ENCODE data around the gene ZBED1. TPM values are rescaled to one million over a fixed set of nuclear protein-coding genes. Genes with fewer than 3 reads are reported as not detected.

Gene ZBED1
- total and polyA plus RNA-seq, 9 of the 15 experiments (the other 6 are each of a cell fraction or from before 2014, with no cell fraction given), result 0.61 to 27.6 (median 13.9) TPM

- TF ChIP-seq COPS2 (conservative IDR thresholded peaks at IDR 0.05), result no peak
- no peak for TF ChIP-seq HDAC8 (tag; IDR thresholded peaks at IDR 0.05)
- peak in 1 of 3 experiments; percentile 40 for TF ChIP-seq YY1 (IDR thresholded peaks at IDR 0.05; ENCODE audit: borderline replicate concordance in 1 of 3, control insufficient read depth in 1 of 3, extremely low read depth in 1 of 3, insufficient read depth in 3 of 3, insufficient read length in 1 of 3, insufficient replicate concordance in 2 of 3, low read depth in 1 of 3, low read length in 2 of 3)
- TF ChIP-seq, protein P1, sequence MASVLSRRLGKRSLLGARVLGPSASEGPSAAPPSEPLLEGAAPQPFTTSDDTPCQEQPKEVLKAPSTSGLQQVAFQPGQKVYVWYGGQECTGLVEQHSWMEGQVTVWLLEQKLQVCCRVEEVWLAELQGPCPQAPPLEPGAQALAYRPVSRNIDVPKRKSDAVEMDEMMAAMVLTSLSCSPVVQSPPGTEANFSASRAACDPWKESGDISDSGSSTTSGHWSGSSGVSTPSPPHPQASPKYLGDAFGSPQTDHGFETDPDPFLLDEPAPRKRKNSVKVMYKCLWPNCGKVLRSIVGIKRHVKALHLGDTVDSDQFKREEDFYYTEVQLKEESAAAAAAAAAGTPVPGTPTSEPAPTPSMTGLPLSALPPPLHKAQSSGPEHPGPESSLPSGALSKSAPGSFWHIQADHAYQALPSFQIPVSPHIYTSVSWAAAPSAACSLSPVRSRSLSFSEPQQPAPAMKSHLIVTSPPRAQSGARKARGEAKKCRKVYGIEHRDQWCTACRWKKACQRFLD (CRISPR knock-in tag; IDR thresholded peaks at IDR 0.05), result no peak
- peak; percentile 86 to 94 for TF ChIP-seq FOXK2 (conservative IDR thresholded peaks at IDR 0.05 in 1 of 2, IDR thresholded peaks at IDR 0.05 in 1 of 2; ENCODE audit: low read depth in 2 of 2)
- no peak for TF ChIP-seq SPI1 (IDR thresholded peaks at IDR 0.05; ENCODE audit: borderline replicate concordance, low read depth, low read length)
- no peak for TF ChIP-seq E2F1 (CRISPR knock-in tag; IDR thresholded peaks at IDR 0.05)
- 0 out of 2 replicates have a peak, but pooled peaks have one; percentile 2 for TF ChIP-seq ZBTB43 (CRISPR knock-in tag; IDR thresholded peaks at IDR 0.05)
- TF ChIP-seq MCM3 (IDR thresholded peaks at IDR 0.05), result no peak
- TF ChIP-seq ZNF668 (CRISPR knock-in tag; IDR thresholded peaks at IDR 0.05), result no peak
- no peak for TF ChIP-seq RBM25 (IDR thresholded peaks at IDR 0.05; ENCODE audit: low read depth, low read length, severe bottlenecking)
- TF ChIP-seq, protein P2, sequence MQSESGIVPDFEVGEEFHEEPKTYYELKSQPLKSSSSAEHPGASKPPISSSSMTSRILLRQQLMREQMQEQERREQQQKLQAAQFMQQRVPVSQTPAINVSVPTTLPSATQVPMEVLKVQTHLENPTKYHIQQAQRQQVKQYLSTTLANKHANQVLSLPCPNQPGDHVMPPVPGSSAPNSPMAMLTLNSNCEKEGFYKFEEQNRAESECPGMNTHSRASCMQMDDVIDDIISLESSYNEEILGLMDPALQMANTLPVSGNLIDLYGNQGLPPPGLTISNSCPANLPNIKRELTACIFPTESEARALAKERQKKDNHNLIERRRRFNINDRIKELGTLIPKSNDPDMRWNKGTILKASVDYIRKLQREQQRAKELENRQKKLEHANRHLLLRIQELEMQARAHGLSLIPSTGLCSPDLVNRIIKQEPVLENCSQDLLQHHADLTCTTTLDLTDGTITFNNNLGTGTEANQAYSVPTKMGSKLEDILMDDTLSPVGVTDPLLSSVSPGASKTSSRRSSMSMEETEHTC (IDR thresholded peaks at IDR 0.05), result no peak
- TF ChIP-seq SOX6 (IDR thresholded peaks at IDR 0.05), result peak; percentile 68
- 0 out of 2 replicates have a peak, but pooled peaks have one; percentile 27 for TF ChIP-seq ARID1B (IDR thresholded peaks at IDR 0.05)
- no peak for TF ChIP-seq BACH1 (tag; IDR thresholded peaks at IDR 0.05)
- TF ChIP-seq FUS (optimal IDR thresholded peaks at IDR 0.05; ENCODE audit: low read depth, low read length), result no peak
- no peak for TF ChIP-seq CBFB (CRISPR knock-in tag; IDR thresholded peaks at IDR 0.05)
- no peak for TF ChIP-seq SIN3A (IDR thresholded peaks at IDR 0.05; ENCODE audit: borderline replicate concordance in 2 of 2, control insufficient read depth in 1 of 2, low read depth in 2 of 2, low read length in 2 of 2)
- no peak for TF ChIP-seq NCOA4 (IDR thresholded peaks at IDR 0.05; ENCODE audit: partially characterized antibody)
- peak in 1 of 2 experiments; percentile 61; a peak in 2 of 4 replicates for TF ChIP-seq HDAC1 (IDR thresholded peaks at IDR 0.05)
- TF ChIP-seq ZBTB17 (CRISPR knock-in tag; IDR thresholded peaks at IDR 0.05), result no peak
- peak; percentile 38; the same call in 1 of the 2 replicates for TF ChIP-seq MTA3 (IDR thresholded peaks at IDR 0.05; ENCODE audit: borderline replicate concordance)
Measured at GRCh38 chrX:2464677-2465166, 36.1 kb downstream of the ZBED1 start (continued).
